ENCODE data around the gene COL2A1. TPM values are rescaled to one million over a fixed set of nuclear protein-coding genes. Genes with fewer than 3 reads are reported as not detected.
A peak's percentile ranks its signal among the peaks of the same experiment; 100 is the strongest.

COL2A1 gene
- polyA plus RNA-seq (2012; ENCODE audit: insufficient read depth, insufficient read length, low read depth): not detected

- Histone ChIP-seq H3K27me3 (peaks cover 86% of the 10 kb centered on the region), H3K9me3 (no peaks in the 10 kb centered on the region), H3K4me1 (no peaks in the 10 kb centered on the region), H3K36me3 (no peaks in the 10 kb centered on the region), H3K4me3 (ENCODE audit: low read depth, low read length) (no peak within 1 kb of the TSS; the same call in none of the 2 replicates)
- peak; percentile 37 for DNase-seq
- TF ChIP-seq CTCF (IDR thresholded peaks at IDR 0.05; ENCODE audit: low read depth, low read length): no peak
Measured at GRCh38 chr12:48004053-48004941, at the start of gene COL2A1. Gene COL2A1 (minus strand): TSS chr12:48004476. CDS start chr12:48004321, 155 bp downstream.

- Histone ChIP-seq H3K9me3 (0 out of 2 replicates have a peak, but pooled peaks cover 3% of the 10 kb centered on the region), H3K4me1 (no peaks in the 10 kb centered on the region), H3K36me3 (peaks cover 15% of the 10 kb centered on the region), H3K4me3 (ENCODE audit: low read depth, low read length) (no peak overlapping the region), H3K27me3 (no peaks in the 10 kb centered on the region)
- no peak for DNase-seq
- TF ChIP-seq CTCF (IDR thresholded peaks at IDR 0.05; ENCODE audit: low read depth, low read length): no peak
Measured at GRCh38 chr12:48053883-48054282, 49.6 kb upstream of the COL2A1 start.

GRCh38 chr12:48053122-48053521, 48.8 kb upstream of the COL2A1 start:
- no peak overlapping the region for H3K4me3 ChIP-seq (ENCODE audit: low read depth, low read length)
- peaks cover 10% of the 10 kb centered on the region for H3K36me3 ChIP-seq
- no peaks in the 10 kb centered on the region for H3K27me3 ChIP-seq
- no peak for DNase-seq
- no peak for TF ChIP-seq CTCF (IDR thresholded peaks at IDR 0.05; ENCODE audit: low read depth, low read length)
- H3K9me3 ChIP-seq: no peaks in the 10 kb centered on the region
- H3K4me1 ChIP-seq: no peaks in the 10 kb centered on the region

GRCh38 chr12:48051681-48052080, 47.4 kb upstream of the COL2A1 start:
- Histone ChIP-seq H3K4me3 (ENCODE audit: low read depth, low read length) (no peak overlapping the region), H3K9me3 (no peaks in the 10 kb centered on the region), H3K4me1 (no peaks in the 10 kb centered on the region), H3K27me3 (no peaks in the 10 kb centered on the region), H3K36me3 (peaks cover 21% of the 10 kb centered on the region)
- TF ChIP-seq CTCF (IDR thresholded peaks at IDR 0.05; ENCODE audit: low read depth, low read length): no peak
- DNase-seq: no peak

- Histone ChIP-seq H3K27me3 (no peaks in the 10 kb centered on the region), H3K4me3 (ENCODE audit: low read depth, low read length) (no peak overlapping the region), H3K4me1 (no peaks in the 10 kb centered on the region), H3K36me3 (peaks cover 24% of the 10 kb centered on the region), H3K9me3 (no peaks in the 10 kb centered on the region)
- no peak for TF ChIP-seq CTCF (IDR thresholded peaks at IDR 0.05; ENCODE audit: low read depth, low read length)
- DNase-seq: no peak
Measured at GRCh38 chr12:48050174-48050573, 45.9 kb upstream of the COL2A1 start.

GRCh38 chr12:48045965-48046518, 41.8 kb upstream of the COL2A1 start:
- no peak for TF ChIP-seq CTCF (IDR thresholded peaks at IDR 0.05; ENCODE audit: low read depth, low read length)
- no peaks in the 10 kb centered on the region for H3K9me3 ChIP-seq
- no peaks in the 10 kb centered on the region for H3K4me1 ChIP-seq
- no peak overlapping the region for H3K4me3 ChIP-seq (ENCODE audit: low read depth, low read length)
- DNase-seq: no peak
- no peaks in the 10 kb centered on the region for H3K27me3 ChIP-seq
- H3K36me3 ChIP-seq: peaks cover 30% of the 10 kb centered on the region
